Mesendoderm (in vitro differentiated cells): ENCODE data around the gene PSMB2.
A peak's percentile ranks its signal among the peaks of the same experiment; 100 is the strongest.

ENCODE experiments used
- DNase-seq: peaks from one replicate; pipeline ENCODE4 v3.0.0; 2013
- H2AK5ac ChIP-seq: 2 replicates; pipeline ENCODE4 v1.6.1; 2013; ENCODE audit warnings: low read length, inconsistent platforms
- H2BK120ac ChIP-seq: 2 replicates; pipeline ENCODE4 v1.6.1; 2013; ENCODE audit warnings: low read depth, mild to moderate bottlenecking, low read length, moderate library complexity, mixed read lengths
- H2BK15ac ChIP-seq: replicated peaks from 2 replicates; pipeline ENCODE4 v1.6.1; 2013; ENCODE audit warnings: low read depth, mild to moderate bottlenecking, moderate library complexity
- H2BK5ac ChIP-seq: 2 replicates; pipeline ENCODE4 v1.6.1; 2013; ENCODE audit warnings: low read length, inconsistent platforms
- H3K18ac ChIP-seq: 2 replicates; pipeline ENCODE4 v1.6.1; 2013; ENCODE audit warnings: mild to moderate bottlenecking, low read length, mixed read lengths
- H3K23ac ChIP-seq: one replicate; pipeline ENCODE4 v1.6.1; 2013; ENCODE audit warnings: low read length
- H3K27ac ChIP-seq: 2 replicates; pipeline ENCODE4 v1.5.1; 2013; ENCODE audit warnings: low read depth, mild to moderate bottlenecking, inconsistent platforms, low read length, moderate library complexity
- H3K27me3 ChIP-seq: 2 replicates; pipeline ENCODE4 v1.6.1; 2013; ENCODE audit warnings: low read length, control low read depth, mild to moderate bottlenecking, inconsistent platforms; ENCODE audit not compliant: insufficient read depth, poor library complexity
- H3K36me3 ChIP-seq: 2 replicates; pipeline ENCODE4 v1.6.1; 2013; ENCODE audit warnings: low read length, inconsistent platforms; ENCODE audit not compliant: control insufficient read depth, insufficient read depth
- H3K4ac ChIP-seq: one replicate; pipeline ENCODE4 v1.6.1; 2013; ENCODE audit warnings: low read depth, mild to moderate bottlenecking, low read length, moderate library complexity
- H3K4me1 ChIP-seq: 2 replicates; pipeline ENCODE4 v1.6.1; 2013; ENCODE audit warnings: low read depth, low read length, inconsistent platforms; ENCODE audit not compliant: control insufficient read depth
- H3K4me2 ChIP-seq: 2 replicates; pipeline ENCODE4 v1.6.1; 2013; ENCODE audit warnings: low read length
- H3K4me3 ChIP-seq: 2 replicates; pipeline ENCODE4 v1.5.1; 2013; ENCODE audit warnings: mild to moderate bottlenecking, low read length
- H3K56ac ChIP-seq: one replicate; pipeline ENCODE4 v1.6.1; 2013; ENCODE audit warnings: low read length
- H3K79me1 ChIP-seq: 2 replicates; pipeline ENCODE4 v1.6.1; 2013; ENCODE audit warnings: low read length, inconsistent platforms
- H3K79me2 ChIP-seq: 2 replicates; pipeline ENCODE4 v1.6.1; 2013; ENCODE audit warnings: mild to moderate bottlenecking, low read length; ENCODE audit not compliant: control insufficient read depth, insufficient read depth
- H3K9ac ChIP-seq: 2 replicates; pipeline ENCODE4 v1.6.1; 2013; ENCODE audit warnings: low read length, inconsistent platforms
- H4K5ac ChIP-seq: one replicate; pipeline ENCODE4 v1.6.1; 2013; ENCODE audit warnings: low read length
- H4K8ac ChIP-seq: one replicate; pipeline ENCODE4 v1.6.1; 2013; ENCODE audit warnings: low read depth, mild to moderate bottlenecking, control low read depth, low read length, moderate library complexity
- WGBS: extraction: QIAGEN DNeasy Blood & Tissue Kit; methylation state at CpG from one replicate; pipeline ENCODE4 v1.1.7; 2013; ENCODE audit warnings: low lambda C conversion rate, missing lambda C conversion rate; ENCODE audit not compliant: insufficient coverage; ENCODE audit errors: extremely low coverage; 5-methylcytosine and 5-hydroxymethylcytosine counted together

The PSMB2 gene

GRCh38 chr1:35656148-35656862 lies 15.0 kb upstream of the PSMB2 start:
- Histone ChIP-seq H3K4me2 (no peak overlapping the region), H3K23ac (no peak overlapping the region), H2BK5ac (no peak overlapping the region), H3K18ac (no peak overlapping the region), H4K8ac (no peak overlapping the region), H3K56ac (no peak overlapping the region), H3K9ac (no peak overlapping the region), H2BK15ac (no peak overlapping the region), H3K4ac (no peak overlapping the region), H3K79me1 (no peaks in the 10 kb centered on the region), H2AK5ac (no peak overlapping the region), H2BK120ac (no peak overlapping the region), H4K5ac (no peak overlapping the region), H3K27ac (no peak overlapping the region), H3K27me3 (no peaks in the 10 kb centered on the region), H3K36me3 (no peaks in the 10 kb centered on the region), H3K79me2 (no peaks in the 10 kb centered on the region), H3K4me3 (no peak overlapping the region), H3K4me1 (no peaks in the 10 kb centered on the region)
- no peak for DNase-seq
- no CpG with 5 or more reads among the region's 5 CpGs for WGBS

GRCh38 chr1:35655196-35655595 lies 13.9 kb upstream of the PSMB2 start:
- no CpG with 5 or more reads among the region's 1 CpG for WGBS

GRCh38 chr1:35650416-35650815 lies 9.1 kb upstream of the PSMB2 start:
- Histone ChIP-seq H4K5ac (no peak overlapping the region), H3K79me1 (no peaks in the 10 kb centered on the region), H2BK15ac (no peak overlapping the region), H3K56ac (no peak overlapping the region), H3K4me1 (no peaks in the 10 kb centered on the region), H2BK5ac (no peak overlapping the region), H3K4me2 (no peak overlapping the region), H3K36me3 (no peaks in the 10 kb centered on the region), H3K27ac (no peak overlapping the region), H2BK120ac (no peak overlapping the region), H3K23ac (no peak overlapping the region), H4K8ac (no peak overlapping the region), H3K27me3 (no peaks in the 10 kb centered on the region), H3K79me2 (no peaks in the 10 kb centered on the region), H3K9ac (no peak overlapping the region), H3K4ac (no peak overlapping the region), H2AK5ac (no peak overlapping the region), H3K4me3 (no peak overlapping the region), H3K18ac (no peak overlapping the region)
- WGBS, result no CpG with 5 or more reads among the region's 3 CpGs
- no peak for DNase-seq

More at GRCh38 chr1:35655196-35655595, 13.9 kb upstream of the PSMB2 start:
- H3K4me3 ChIP-seq, result no peak overlapping the region
- H2BK120ac ChIP-seq, result no peak overlapping the region
- H3K79me2 ChIP-seq, result no peaks in the 10 kb centered on the region
- no peak overlapping the region for H3K27ac ChIP-seq
- H2AK5ac ChIP-seq, result no peak overlapping the region
- H3K4me2 ChIP-seq, result no peak overlapping the region
- no peaks in the 10 kb centered on the region for H3K27me3 ChIP-seq
- H4K8ac ChIP-seq, result no peak overlapping the region
- no peaks in the 10 kb centered on the region for H3K36me3 ChIP-seq
- H3K4ac ChIP-seq, result no peak overlapping the region
- H3K79me1 ChIP-seq, result no peaks in the 10 kb centered on the region
- H3K4me1 ChIP-seq, result no peaks in the 10 kb centered on the region
- H3K23ac ChIP-seq, result no peak overlapping the region
- DNase-seq, result no peak
- no peak overlapping the region for H3K18ac ChIP-seq
- H2BK5ac ChIP-seq, result no peak overlapping the region
- H3K9ac ChIP-seq, result no peak overlapping the region
- H2BK15ac ChIP-seq, result no peak overlapping the region
- H3K56ac ChIP-seq, result no peak overlapping the region
- H4K5ac ChIP-seq, result no peak overlapping the region

- Histone ChIP-seq H4K5ac (no peak overlapping the region), H3K27me3 (peaks cover 1% of the 10 kb centered on the region), H3K18ac (no peak overlapping the region), H3K27ac (no peak overlapping the region), H3K4me1 (no peaks in the 10 kb centered on the region), H3K9ac (no peak overlapping the region), H3K23ac (no peak overlapping the region), H3K56ac (no peak overlapping the region), H2BK120ac (no peak overlapping the region), H3K4me2 (no peak overlapping the region), H3K79me1 (no peaks in the 10 kb centered on the region), H4K8ac (no peak overlapping the region), H3K4ac (no peak overlapping the region), H3K79me2 (peaks cover 2% of the 10 kb centered on the region), H2AK5ac (no peak overlapping the region), H2BK15ac (no peak overlapping the region), H3K36me3 (no peaks in the 10 kb centered on the region), H2BK5ac (no peak overlapping the region), H3K4me3 (no peak overlapping the region)
- WGBS, result no CpG with 5 or more reads among the region's 3 CpGs
- DNase-seq, result peak; percentile 33
Observed at GRCh38 chr1:35646043-35646442, 4.7 kb upstream of the PSMB2 start.

- Histone ChIP-seq H2BK5ac (no peak overlapping the region), H4K8ac (no peak overlapping the region), H4K5ac (no peak overlapping the region), H3K27ac (no peak overlapping the region), H3K79me1 (no peaks in the 10 kb centered on the region), H3K4ac (no peak overlapping the region), H3K4me2 (no peak overlapping the region), H3K4me1 (no peaks in the 10 kb centered on the region), H3K9ac (no peak overlapping the region), H3K4me3 (no peak overlapping the region), H3K18ac (no peak overlapping the region), H3K23ac (no peak overlapping the region), H2BK120ac (no peak overlapping the region), H3K27me3 (peaks cover 1% of the 10 kb centered on the region), H3K36me3 (no peaks in the 10 kb centered on the region), H3K56ac (no peak overlapping the region), H2BK15ac (no peak overlapping the region), H2AK5ac (no peak overlapping the region), H3K79me2 (peaks cover 14% of the 10 kb centered on the region)
- no CpG with 5 or more reads among the region's 2 CpGs for WGBS
- DNase-seq, result no peak
Observed at GRCh38 chr1:35644204-35644603, 2.9 kb upstream of the PSMB2 start.

- Histone ChIP-seq H3K27ac (no peak overlapping the region), H3K4me3 (no peak overlapping the region), H3K36me3 (no peaks in the 10 kb centered on the region), H3K23ac (no peak overlapping the region), H2BK15ac (no peak overlapping the region), H4K8ac (peak overlapping the region; percentile 56), H3K4ac (no peak overlapping the region), H2BK5ac (no peak overlapping the region), H2BK120ac (no peak overlapping the region), H3K4me1 (no peaks in the 10 kb centered on the region), H3K18ac (no peak overlapping the region), H3K56ac (no peak overlapping the region), H2AK5ac (no peak overlapping the region), H3K27me3 (peaks cover 1% of the 10 kb centered on the region), H4K5ac (no peak overlapping the region), H3K79me1 (peaks cover 2% of the 10 kb centered on the region), H3K4me2 (no peak overlapping the region), H3K79me2 (peaks cover 22% of the 10 kb centered on the region), H3K9ac (no peak overlapping the region)
- WGBS, result no CpG with 5 or more reads among the region's 14 CpGs
- DNase-seq, result no peak
Observed at GRCh38 chr1:35642471-35642955, 1.2 kb upstream of the PSMB2 start.
